Stimulated activated effector memory CD8-positive, alpha-beta T cell treated with anti-CD3 and anti-CD28 coated beads, Interleukin-12 subunit alpha, Interleukin-12 subunit beta, amount 100 ng/mL, for 72 hours (primary cell): Measurements from ENCODE around the gene ANO1.
A peak's percentile ranks its signal among the peaks of the same experiment; 100 is the strongest.

Source experiments
- ATAC-seq: fragments of 150-1000 bp; cut with Tn5 transposase; 2 replicates; pipeline ENCODE4 v1.10.0; 2021
- DNase-seq, 2 donors: peaks; one replicate each; pipeline ENCODE4 v3.0.0; 2021 to 2022; ENCODE audit warnings: low spot score in 2 of 2
- H3K27ac Mint-ChIP-seq: one replicate; pipeline ENCODE4 v1.8.0; 2022; ENCODE audit warnings: mild to moderate bottlenecking, mixed read lengths
- H3K36me3 Mint-ChIP-seq: one replicate; pipeline ENCODE4 v1.8.0; 2022; ENCODE audit warnings: mild to moderate bottlenecking, mixed read lengths
- H3K4me1 Mint-ChIP-seq: one replicate; pipeline ENCODE4 v1.8.0; 2022; ENCODE audit warnings: mixed read lengths
- H3K4me3 Mint-ChIP-seq: one replicate; pipeline ENCODE4 v1.8.0; 2022; ENCODE audit warnings: mild to moderate bottlenecking, mixed read lengths
- H3K9me3 Mint-ChIP-seq: one replicate; pipeline ENCODE4 v1.8.0; 2022; ENCODE audit warnings: mixed read lengths

The ANO1 gene

DNA sequence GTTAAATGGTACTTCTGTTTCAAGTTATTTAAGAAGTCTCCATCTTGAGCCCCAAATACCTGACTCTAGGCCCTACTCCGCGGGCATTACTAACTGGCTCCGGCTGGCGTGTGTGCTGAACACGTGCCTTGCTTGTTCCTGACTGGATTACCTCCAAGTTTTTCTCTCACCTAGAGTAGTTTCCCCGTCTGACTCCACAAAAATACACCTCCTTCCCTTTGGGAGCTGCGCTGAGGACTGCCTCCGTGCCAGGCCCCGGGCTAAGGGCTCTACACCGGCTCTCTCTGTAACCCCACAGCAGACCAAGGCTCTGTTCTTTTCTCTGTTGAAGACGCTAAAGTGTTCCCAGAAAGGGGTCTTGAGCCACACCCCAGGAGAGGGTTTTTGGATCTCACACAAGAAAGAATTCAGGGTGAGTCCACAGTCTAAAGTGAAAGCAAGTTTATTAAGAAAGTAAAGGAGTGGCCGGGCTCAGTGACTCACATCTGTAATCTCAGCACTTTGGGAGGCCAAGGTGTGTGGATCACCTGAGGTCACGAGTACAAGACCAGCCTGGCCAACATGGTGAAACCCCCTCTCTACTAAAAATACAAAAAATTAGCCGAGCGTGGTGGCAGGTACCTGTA, 61.8 kb downstream of the ANO1 start:
- DNase-seq (no peak), ATAC-seq (no peak)
- Mint-ChIP-seq H3K4me3 (no peak overlapping the region), H3K27ac (no peak overlapping the region), H3K36me3 (no peaks in the 10 kb centered on the region), H3K9me3 (no peaks in the 10 kb centered on the region), H3K4me1 (no peaks in the 10 kb centered on the region)

DNA sequence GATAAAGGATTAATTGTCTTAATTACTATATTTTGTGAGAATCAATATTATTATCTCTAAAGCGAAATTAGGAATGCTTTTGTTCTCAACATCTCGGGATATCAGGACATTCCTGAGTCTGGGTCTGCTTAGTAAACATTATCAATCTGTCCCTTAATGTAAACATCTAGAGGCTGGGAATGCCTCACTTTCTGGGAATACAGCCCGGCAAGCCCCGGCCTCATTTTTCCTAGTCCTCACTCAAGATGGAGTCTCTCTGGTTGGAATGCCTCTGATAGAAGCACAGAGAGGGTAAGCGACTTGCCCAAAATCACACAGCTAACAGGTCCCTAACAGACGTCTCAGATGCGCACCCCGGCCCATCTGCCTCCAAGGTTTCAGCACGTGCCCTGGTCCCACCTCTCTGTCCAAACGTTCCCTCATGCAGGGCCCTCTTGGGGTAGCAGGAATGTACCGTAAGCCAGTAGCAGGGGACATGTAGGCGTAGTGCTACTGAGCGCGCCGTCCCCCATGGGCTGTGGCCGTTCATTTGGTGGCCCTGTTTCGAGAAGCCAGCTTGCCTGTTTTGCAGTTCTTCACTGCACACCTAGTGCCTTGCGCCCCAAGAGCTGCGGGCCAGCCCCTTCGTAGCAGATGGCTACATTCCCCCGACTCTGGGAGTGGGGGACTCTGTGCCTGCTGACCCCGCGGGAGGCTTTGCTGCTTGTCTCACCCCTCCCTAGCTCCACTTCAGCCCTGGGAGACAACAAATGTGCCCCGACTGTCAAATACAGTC, 62.8 kb downstream of the ANO1 start:
- no peaks in the 10 kb centered on the region for H3K36me3 Mint-ChIP-seq

DNA sequence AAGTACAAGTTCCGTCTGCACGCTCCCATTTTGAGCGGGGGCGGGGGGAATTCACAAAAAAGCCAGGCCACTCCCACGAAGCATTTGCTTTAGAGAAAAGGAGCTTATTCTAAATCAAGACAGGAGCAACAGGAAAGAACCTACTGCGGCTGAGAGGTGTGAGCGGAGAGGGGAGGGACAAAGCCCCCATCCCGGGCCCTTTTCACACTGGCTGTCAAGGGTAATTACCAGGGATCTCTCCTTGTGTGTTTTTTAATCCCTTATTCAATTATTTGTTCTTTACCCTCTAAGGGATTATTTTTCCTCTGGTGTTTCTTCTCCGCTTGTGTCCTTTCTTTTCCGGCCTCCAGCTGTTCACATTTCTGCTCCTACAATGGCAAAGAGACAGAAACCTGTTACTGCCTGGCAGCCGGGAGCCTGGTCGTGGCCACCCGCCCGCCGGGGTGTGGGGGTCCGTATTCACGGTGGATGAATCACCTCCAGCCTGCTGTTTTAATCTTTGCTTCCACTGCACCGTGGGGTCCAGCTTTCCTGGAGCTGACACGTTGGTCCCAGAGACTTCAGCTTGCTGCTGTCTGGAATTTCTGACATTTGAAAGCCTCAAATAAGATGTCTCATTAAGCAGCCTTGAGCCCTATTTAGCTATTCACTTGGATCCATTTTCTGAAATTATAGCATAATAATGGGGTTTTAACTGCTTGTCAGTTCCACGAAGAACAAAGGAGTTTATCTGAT, 63.5 kb downstream of the ANO1 start:
- Mint-ChIP-seq H3K9me3 (no peaks in the 10 kb centered on the region), H3K4me3 (no peak overlapping the region), H3K36me3 (no peaks in the 10 kb centered on the region), H3K27ac (no peak overlapping the region), H3K4me1 (no peaks in the 10 kb centered on the region)
- DNase-seq (no peak), ATAC-seq (no peak)

More for the DNA sequence above, 62.8 kb downstream of the ANO1 start:
- DNase-seq: no peak
- Mint-ChIP-seq H3K27ac (no peak overlapping the region), H3K9me3 (no peaks in the 10 kb centered on the region), H3K4me1 (no peaks in the 10 kb centered on the region), H3K4me3 (no peak overlapping the region)
- no peak for ATAC-seq

DNA sequence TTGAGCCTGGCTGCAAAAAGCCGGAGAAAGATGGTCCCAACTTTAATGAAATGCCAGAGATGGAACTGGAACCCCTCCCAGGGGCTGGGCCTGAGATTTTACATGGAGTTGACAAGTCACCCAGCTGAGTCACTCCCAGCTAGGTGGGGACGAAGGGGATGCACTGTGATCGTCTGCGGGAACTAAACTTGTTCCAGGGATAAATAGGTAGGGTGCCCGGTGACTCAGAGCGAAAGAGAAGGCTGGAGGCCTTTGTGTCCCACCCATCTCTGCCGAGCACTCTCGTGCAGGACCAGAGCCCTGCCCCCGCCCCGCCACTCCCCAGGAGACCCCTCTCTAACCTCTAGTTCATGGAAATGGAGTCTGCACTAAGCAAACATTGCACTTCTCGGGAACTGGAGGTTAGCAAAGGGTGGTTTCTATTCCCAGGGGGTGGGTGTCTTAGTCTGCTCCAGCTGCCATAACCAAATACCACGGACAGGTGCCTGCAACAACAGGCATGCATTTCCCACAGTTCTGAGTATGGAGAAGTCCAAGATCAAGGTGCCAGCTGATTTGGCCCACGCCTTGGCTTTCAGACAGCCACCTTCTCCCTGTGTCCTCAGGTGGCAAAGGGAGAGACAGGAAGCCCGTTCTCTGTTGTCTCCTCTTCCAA, 64.2 kb downstream of the ANO1 start:
- DNase-seq: no peak
- ATAC-seq: no peak
- Mint-ChIP-seq H3K36me3 (no peaks in the 10 kb centered on the region), H3K4me3 (no peak overlapping the region), H3K27ac (no peak overlapping the region), H3K4me1 (no peaks in the 10 kb centered on the region), H3K9me3 (no peaks in the 10 kb centered on the region)

DNA sequence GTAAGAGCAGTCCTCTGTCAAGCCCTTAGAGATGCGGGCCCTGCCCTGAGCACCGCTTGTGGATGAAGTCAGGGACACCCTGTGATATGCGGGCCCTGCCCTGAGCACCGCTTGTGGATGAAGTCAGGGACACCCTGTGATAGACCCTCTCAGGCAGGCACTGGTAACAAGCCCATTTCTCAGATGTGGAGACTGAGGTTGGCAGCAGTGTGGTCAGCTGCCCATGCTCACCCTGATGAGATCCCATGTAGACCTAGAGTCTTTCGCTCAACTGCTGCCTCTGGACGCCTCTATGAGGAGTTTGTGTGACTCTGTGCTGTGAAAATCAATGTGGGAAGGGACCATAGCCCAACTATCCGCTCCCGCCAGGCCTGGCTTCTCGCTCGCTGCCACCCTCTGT, 66.1 kb downstream of the ANO1 start:
- H3K27ac Mint-ChIP-seq: no peak overlapping the region
- H3K4me3 Mint-ChIP-seq: no peak overlapping the region
- H3K9me3 Mint-ChIP-seq: no peaks in the 10 kb centered on the region
- H3K4me1 Mint-ChIP-seq: no peaks in the 10 kb centered on the region
- no peaks in the 10 kb centered on the region for H3K36me3 Mint-ChIP-seq
- DNase-seq: no peak
- no peak for ATAC-seq

DNA sequence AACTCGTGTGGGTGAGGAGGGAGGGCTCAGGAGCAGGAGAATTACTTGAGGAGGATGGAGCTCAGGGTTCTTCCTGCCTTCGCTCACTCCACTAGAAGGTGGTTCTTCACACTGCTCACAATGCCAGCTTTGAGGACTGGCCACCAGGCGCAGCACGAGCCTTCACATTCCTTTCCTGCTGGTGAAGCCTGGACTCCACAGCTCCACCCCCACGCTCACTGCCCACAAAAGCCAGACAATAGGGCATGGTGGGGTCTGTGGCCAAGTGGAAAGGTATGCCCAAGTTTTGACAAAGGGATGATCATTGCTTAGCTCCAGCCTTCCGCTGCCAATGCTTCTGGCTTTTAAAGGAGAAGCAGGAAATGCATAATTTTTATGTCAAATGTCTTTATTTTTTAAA, 67.0 kb downstream of the ANO1 start:
- Mint-ChIP-seq H3K4me3 (no peak overlapping the region), H3K36me3 (no peaks in the 10 kb centered on the region), H3K9me3 (no peaks in the 10 kb centered on the region), H3K27ac (no peak overlapping the region), H3K4me1 (no peaks in the 10 kb centered on the region)
- no peak for ATAC-seq
- no peak for DNase-seq

DNA sequence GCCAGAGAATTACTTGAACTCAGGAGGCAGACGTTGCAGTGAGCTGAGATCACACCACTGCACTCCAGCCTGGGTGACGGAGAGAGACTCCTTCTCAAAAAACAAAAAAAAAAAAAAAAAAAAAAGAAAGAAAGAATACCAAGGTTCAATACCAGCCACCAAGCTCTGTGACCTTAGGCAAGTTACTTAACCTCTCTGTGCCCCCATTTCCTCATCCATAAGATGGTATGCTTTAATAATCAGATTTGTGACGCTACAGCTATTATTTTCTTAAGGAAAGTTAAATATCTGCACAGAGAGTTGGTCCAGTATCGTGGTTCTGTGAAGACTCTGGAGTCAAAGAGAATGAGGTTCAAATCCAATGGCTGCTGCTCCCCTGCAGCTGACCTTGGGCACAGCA, 67.7 kb downstream of the ANO1 start:
- ATAC-seq (no peak), DNase-seq (no peak)
- no peak overlapping the region for H3K4me3 Mint-ChIP-seq
- no peaks in the 10 kb centered on the region for H3K36me3 Mint-ChIP-seq
- H3K9me3 Mint-ChIP-seq: no peaks in the 10 kb centered on the region
- H3K27ac Mint-ChIP-seq: no peak overlapping the region
- no peaks in the 10 kb centered on the region for H3K4me1 Mint-ChIP-seq

DNA sequence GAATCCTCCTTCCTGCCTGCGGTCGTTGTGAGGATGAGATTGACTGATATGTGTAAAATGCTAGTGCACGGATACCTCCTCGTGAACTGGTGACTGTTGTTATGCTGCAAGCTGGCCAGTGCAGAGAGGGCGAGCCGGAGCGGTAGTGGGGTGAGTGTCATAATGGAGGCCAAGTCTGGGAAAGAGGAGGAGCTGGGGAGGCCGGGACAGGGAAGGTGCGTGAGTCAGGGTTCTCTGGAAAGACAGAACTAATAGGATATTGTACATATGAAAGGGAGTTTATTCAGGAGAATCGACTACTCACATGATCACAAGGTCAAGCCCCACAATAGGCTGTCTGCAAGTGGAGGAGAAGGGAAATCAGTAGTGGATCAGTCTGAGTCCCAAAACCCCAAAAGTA, 68.2 kb downstream of the ANO1 start:
- DNase-seq: no peak
- H3K36me3 Mint-ChIP-seq: no peaks in the 10 kb centered on the region
- H3K9me3 Mint-ChIP-seq: no peaks in the 10 kb centered on the region
- no peak overlapping the region for H3K4me3 Mint-ChIP-seq
- H3K4me1 Mint-ChIP-seq: no peaks in the 10 kb centered on the region
- H3K27ac Mint-ChIP-seq: no peak overlapping the region
- no peak for ATAC-seq

DNA sequence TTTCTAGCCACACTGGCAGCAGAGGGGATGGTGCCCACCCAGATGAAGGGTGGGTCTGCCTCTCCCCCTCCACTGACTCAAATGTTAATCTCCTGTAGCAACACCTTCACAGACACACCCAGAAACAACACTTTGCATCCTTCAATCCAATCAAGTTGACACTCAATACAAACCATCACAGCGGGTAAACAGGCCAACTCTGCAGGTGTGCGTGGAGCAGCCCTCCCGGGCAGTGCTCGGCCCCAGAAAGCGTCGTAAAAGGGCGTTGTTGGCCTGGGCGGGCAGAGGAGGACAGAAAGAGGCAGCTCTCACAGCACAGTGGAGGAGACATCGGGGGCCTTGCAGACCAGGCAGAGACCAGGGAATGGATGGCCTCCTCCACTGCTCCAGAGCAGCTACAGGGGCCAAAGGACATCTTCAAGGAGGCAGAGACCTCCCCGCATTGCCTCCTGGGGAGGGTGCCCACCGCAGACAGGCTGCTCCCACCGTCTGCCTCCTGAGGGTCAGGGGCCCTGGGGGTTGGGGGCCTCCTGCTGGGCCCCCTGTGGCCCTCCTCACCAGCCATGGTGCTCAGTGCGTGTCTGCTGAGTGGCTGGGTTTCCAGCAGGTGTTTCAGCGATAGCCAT, 68.9 kb downstream of the ANO1 start:
- peak; percentile 17 for ATAC-seq
- DNase-seq: no peak
- Mint-ChIP-seq H3K4me3 (no peak overlapping the region), H3K4me1 (no peaks in the 10 kb centered on the region), H3K9me3 (no peaks in the 10 kb centered on the region), H3K27ac (no peak overlapping the region), H3K36me3 (no peaks in the 10 kb centered on the region)

DNA sequence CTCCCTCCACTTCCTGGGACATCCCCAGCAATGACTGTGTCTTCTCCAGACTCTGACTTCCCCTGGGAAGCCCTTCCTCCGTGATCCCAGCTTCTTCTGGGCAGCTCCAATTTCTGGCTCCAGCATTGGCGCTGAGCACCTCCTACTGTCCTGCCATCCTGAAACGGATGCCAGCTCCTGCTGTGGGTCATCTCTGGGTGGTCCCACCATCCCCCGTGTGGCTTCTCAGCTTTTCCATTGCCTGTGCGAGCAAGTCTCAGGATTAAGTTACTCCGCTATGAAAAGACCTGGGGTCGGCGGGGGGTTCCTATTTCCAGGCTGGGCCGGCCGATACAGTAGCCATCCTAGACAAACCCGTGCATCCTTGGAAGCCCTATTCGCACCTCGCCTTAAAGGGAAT, 69.6 kb downstream of the ANO1 start:
- Mint-ChIP-seq H3K4me3 (no peak overlapping the region), H3K4me1 (no peaks in the 10 kb centered on the region), H3K9me3 (no peaks in the 10 kb centered on the region), H3K27ac (no peak overlapping the region), H3K36me3 (no peaks in the 10 kb centered on the region)
- no peak for DNase-seq
- ATAC-seq: no peak

DNA sequence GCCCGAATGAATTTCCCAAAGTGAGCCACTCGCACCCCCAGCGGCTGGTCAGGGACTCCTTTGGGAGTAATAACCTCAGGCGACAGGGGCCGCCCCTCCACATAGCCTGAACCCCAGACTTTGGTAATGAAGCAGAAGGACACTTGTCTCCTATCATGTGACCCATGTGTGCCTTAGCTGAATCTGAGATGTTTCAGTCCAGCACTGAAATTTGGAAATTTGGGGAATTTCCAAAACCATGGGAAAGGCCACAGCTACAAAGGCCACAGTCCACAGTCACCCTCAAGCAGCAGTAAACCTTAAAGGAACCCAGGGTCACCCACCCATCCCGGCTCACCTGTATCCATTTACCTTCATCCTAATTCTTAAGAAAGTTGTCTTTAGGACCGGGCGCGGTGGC, 73.6 kb downstream of the ANO1 start:
- Mint-ChIP-seq H3K9me3 (no peaks in the 10 kb centered on the region), H3K4me3 (no peak overlapping the region), H3K36me3 (no peaks in the 10 kb centered on the region), H3K4me1 (no peaks in the 10 kb centered on the region), H3K27ac (no peak overlapping the region)
- DNase-seq (no peak), ATAC-seq (no peak)

DNA sequence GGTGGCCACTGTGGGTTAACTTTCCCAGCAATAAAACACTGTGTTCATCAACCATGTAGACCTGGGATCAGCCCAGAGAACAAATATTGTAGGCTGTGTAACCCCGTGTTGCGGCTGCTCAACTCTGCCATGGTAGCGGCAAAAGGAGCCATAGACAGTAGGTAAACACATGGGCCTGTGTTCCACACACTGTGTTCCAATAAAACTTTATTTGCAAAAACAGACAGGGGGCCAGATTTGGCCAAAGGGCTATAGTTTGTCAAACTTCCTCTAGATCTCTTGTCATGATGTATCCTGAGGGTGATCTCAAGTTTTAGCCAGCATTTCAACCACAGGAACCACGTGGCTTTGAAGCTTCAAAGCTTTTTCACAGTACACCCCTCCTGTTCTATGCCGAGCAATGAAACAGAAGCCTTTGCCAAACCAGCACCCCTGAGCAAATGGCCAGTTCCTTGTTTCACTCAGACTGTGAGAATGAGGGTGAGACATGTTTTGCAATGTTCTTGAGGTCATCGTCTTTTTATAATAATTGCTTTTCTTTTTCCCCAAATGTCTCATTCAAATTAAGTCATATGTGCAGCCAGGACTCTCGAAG, 75.1 kb downstream of the ANO1 start:
- Mint-ChIP-seq H3K4me1 (no peaks in the 10 kb centered on the region), H3K36me3 (no peaks in the 10 kb centered on the region)
- DNase-seq: no peak

DNA sequence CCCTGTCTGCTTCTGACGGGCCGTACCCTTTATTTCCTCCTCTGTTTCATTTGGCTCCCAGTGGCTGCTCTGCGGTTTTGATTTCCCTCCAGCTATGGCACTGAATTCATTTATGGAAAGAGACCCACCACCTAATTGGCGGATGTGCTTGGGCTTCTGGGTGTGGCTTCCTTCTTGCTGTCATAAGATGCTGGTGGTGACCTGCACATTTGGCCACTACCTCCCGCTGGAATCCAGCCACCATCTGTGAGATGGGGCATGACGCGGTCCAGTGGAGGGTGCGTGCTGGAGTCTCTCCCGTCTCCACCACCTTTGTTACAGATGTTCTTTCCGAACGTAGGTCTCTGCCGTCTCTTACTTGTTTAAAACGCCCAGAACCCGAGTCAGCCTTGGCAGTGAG, 77.3 kb downstream of the ANO1 start:
- Mint-ChIP-seq H3K9me3 (no peaks in the 10 kb centered on the region), H3K4me1 (no peaks in the 10 kb centered on the region), H3K4me3 (no peak overlapping the region), H3K36me3 (no peaks in the 10 kb centered on the region), H3K27ac (no peak overlapping the region)
- ATAC-seq (no peak), DNase-seq (no peak)

More for the DNA sequence above, 75.1 kb downstream of the ANO1 start:
- ATAC-seq: no peak
- no peaks in the 10 kb centered on the region for H3K9me3 Mint-ChIP-seq
- no peak overlapping the region for H3K4me3 Mint-ChIP-seq
- no peak overlapping the region for H3K27ac Mint-ChIP-seq

DNA sequence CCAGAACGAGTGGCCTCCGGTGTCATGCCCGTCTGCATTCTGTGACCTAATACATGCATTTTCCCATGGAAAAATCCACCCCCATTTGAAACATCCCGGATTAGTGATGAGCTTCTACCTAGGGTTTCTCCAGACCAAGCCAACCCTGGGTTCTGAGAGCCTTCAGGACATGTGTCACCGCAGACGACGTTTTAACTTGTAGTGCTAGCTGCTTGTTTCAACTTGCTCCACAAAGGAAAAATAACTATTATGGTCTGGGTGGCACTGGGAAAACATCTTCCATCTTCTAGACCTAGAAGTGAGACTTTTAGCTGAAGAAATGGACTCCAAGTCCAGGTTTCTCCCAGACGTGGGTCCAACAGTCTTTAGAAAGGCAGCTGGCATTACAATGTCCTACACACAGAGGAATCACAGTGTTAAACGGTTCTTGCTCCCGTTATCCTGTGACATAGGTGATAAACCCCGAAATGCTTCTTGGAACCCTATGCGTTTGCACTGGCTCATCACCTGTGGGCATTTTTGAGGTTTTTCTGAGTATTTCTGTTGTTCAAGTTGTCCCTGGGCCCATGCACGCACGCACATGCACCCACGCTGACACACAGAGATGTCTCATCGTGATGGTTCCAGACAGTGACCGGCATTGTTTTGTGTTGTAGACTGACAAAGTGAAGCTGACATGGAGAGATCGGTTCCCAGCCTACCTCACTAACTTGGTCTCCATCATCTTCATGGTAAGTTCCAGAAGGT, 78.3 kb downstream of the ANO1 start:
- Mint-ChIP-seq H3K36me3 (no peaks in the 10 kb centered on the region), H3K27ac (no peak overlapping the region), H3K9me3 (no peaks in the 10 kb centered on the region), H3K4me1 (no peaks in the 10 kb centered on the region), H3K4me3 (no peak overlapping the region)
- ATAC-seq (no peak), DNase-seq (no peak)
